ENCODE results near the gene XPO6. TPM values are rescaled to one million over a fixed set of nuclear protein-coding genes. Genes with fewer than 3 reads are reported as not detected.

Gene XPO6
- total and polyA plus RNA-seq, 2 of the 13 experiments (the other 11 are each of a cell fraction or from before 2014, with no cell fraction given), result 109 to 129 TPM

DNA sequence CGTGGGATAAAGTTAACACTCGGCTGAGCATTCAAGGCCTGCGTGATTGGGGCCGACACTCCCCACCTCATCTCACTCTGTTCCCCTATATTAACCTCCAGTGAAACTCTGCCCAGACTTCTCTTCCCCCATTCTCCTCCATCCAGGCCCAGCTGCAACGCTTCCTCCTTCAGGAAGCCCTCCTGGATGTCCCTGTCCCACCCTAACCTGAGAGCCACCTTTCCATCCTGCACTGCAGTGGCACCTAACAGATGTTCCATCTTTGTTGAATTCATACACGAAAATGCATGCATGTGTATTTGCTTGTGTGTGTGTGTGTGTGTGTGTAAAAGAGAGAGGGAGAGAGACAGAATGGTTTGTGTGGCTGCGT lies 48.0 kb upstream of the XPO6 start:
- POLR2A ChIA-PET, result no interaction called here

More for the DNA sequence above, 48.0 kb upstream of the XPO6 start:
- Histone ChIP-seq H3K4me2 (ENCODE audit: low read depth, low read length) (no peak overlapping the region), H4K20me1 (ENCODE audit: insufficient read depth, low read length) (no peaks in the 10 kb centered on the region), H3K27ac (ENCODE audit: extremely low read length, insufficient read depth, low read length) (no peak overlapping the region), H3K27me3 (ENCODE audit: control insufficient read depth in 1 of 2, insufficient read depth in 2 of 2, low read length in 2 of 2) (peaks cover 8 to 53% of the 10 kb centered on the region in 2 experiments; a peak in 4 of 5 replicates), H3K9me3 (ENCODE audit: low read length) (no peaks in the 10 kb centered on the region), H3K4me1 (ENCODE audit: insufficient read depth, low read length) (0 out of 2 replicates have a peak, but pooled peaks cover 3% of the 10 kb centered on the region), H3K36me3 (replicated peaks in 1 of 2; ENCODE audit: control insufficient read depth in 1 of 2, insufficient read depth in 2 of 2, low read length in 2 of 2) (no peaks in the 10 kb centered on the region), H3K9ac (ENCODE audit: insufficient read depth, low read depth, low read length) (no peak overlapping the region), H2AFZ (ENCODE audit: low read length) (no peak overlapping the region), H3K79me2 (ENCODE audit: insufficient read depth, low read length) (no peaks in the 10 kb centered on the region), H3K4me3 (replicated peaks in 1 of 3; ENCODE audit: insufficient read depth in 1 of 3, low read depth in 2 of 3, low read length in 3 of 3) (no peak overlapping the region)
- TF ChIP-seq NFE2L1 (CRISPR knock-in tag; IDR thresholded peaks at IDR 0.05; ENCODE audit: borderline replicate concordance) (no peak), PCBP2 (optimal IDR thresholded peaks at IDR 0.05; ENCODE audit: low read depth, low read length, poor library complexity, severe bottlenecking) (no peak), GABPA (IDR thresholded peaks at IDR 0.05; ENCODE audit: low read depth, low read length) (no peak), GABPA (CRISPR knock-in tag; IDR thresholded peaks at IDR 0.05; ENCODE audit: low read depth) (no peak), ZNF746 (CRISPR knock-in tag; IDR thresholded peaks at IDR 0.05) (no peak), TEAD3 (CRISPR knock-in tag; optimal IDR thresholded peaks at IDR 0.05; ENCODE audit: borderline replicate concordance) (no peak), ZNF546 (CRISPR knock-in tag; conservative IDR thresholded peaks at IDR 0.05) (no peak), SMARCC2 (IDR thresholded peaks at IDR 0.05) (no peak), ARNTL (CRISPR knock-in tag; IDR thresholded peaks at IDR 0.05) (no peak), MEIS2 (CRISPR knock-in tag; IDR thresholded peaks at IDR 0.05) (no peak), SRSF4 (IDR thresholded peaks at IDR 0.05; ENCODE audit: low read depth, low read length, poor library complexity, severe bottlenecking) (no peak), NPAS2 (CRISPR knock-in tag; IDR thresholded peaks at IDR 0.05; ENCODE audit: borderline replicate concordance) (no peak), MED1 (CRISPR knock-in tag; IDR thresholded peaks at IDR 0.05) (no peak)
- TF ChIP-seq, protein P1, sequence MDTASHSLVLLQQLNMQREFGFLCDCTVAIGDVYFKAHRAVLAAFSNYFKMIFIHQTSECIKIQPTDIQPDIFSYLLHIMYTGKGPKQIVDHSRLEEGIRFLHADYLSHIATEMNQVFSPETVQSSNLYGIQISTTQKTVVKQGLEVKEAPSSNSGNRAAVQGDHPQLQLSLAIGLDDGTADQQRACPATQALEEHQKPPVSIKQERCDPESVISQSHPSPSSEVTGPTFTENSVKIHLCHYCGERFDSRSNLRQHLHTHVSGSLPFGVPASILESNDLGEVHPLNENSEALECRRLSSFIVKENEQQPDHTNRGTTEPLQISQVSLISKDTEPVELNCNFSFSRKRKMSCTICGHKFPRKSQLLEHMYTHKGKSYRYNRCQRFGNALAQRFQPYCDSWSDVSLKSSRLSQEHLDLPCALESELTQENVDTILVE (CRISPR knock-in tag; IDR thresholded peaks at IDR 0.05), result no peak
- TF ChIP-seq, protein P2, sequence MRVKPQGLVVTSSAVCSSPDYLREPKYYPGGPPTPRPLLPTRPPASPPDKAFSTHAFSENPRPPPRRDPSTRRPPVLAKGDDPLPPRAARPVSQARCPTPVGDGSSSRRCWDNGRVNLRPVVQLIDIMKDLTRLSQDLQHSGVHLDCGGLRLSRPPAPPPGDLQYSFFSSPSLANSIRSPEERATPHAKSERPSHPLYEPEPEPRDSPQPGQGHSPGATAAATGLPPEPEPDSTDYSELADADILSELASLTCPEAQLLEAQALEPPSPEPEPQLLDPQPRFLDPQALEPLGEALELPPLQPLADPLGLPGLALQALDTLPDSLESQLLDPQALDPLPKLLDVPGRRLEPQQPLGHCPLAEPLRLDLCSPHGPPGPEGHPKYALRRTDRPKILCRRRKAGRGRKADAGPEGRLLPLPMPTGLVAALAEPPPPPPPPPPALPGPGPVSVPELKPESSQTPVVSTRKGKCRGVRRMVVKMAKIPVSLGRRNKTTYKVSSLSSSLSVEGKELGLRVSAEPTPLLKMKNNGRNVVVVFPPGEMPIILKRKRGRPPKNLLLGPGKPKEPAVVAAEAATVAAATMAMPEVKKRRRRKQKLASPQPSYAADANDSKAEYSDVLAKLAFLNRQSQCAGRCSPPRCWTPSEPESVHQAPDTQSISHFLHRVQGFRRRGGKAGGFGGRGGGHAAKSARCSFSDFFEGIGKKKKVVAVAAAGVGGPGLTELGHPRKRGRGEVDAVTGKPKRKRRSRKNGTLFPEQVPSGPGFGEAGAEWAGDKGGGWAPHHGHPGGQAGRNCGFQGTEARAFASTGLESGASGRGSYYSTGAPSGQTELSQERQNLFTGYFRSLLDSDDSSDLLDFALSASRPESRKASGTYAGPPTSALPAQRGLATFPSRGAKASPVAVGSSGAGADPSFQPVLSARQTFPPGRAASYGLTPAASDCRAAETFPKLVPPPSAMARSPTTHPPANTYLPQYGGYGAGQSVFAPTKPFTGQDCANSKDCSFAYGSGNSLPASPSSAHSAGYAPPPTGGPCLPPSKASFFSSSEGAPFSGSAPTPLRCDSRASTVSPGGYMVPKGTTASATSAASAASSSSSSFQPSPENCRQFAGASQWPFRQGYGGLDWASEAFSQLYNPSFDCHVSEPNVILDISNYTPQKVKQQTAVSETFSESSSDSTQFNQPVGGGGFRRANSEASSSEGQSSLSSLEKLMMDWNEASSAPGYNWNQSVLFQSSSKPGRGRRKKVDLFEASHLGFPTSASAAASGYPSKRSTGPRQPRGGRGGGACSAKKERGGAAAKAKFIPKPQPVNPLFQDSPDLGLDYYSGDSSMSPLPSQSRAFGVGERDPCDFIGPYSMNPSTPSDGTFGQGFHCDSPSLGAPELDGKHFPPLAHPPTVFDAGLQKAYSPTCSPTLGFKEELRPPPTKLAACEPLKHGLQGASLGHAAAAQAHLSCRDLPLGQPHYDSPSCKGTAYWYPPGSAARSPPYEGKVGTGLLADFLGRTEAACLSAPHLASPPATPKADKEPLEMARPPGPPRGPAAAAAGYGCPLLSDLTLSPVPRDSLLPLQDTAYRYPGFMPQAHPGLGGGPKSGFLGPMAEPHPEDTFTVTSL (CRISPR knock-in tag; IDR thresholded peaks at IDR 0.05; ENCODE audit: borderline replicate concordance), result no peak
- TF ChIP-seq, protein P3, sequence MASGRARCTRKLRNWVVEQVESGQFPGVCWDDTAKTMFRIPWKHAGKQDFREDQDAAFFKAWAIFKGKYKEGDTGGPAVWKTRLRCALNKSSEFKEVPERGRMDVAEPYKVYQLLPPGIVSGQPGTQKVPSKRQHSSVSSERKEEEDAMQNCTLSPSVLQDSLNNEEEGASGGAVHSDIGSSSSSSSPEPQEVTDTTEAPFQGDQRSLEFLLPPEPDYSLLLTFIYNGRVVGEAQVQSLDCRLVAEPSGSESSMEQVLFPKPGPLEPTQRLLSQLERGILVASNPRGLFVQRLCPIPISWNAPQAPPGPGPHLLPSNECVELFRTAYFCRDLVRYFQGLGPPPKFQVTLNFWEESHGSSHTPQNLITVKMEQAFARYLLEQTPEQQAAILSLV (CRISPR knock-in tag; IDR thresholded peaks at IDR 0.05; ENCODE audit: borderline replicate concordance), result no peak
- DNase-seq (ENCODE audit: low spot score), result no peak
- FAIRE-seq, result no peak
- in situ Hi-C loops (cut with HindIII; ENCODE audit: extremely low pct_ligation_motif_present, low pct_unique_long_range_greater_than_20kb) (loop anchor here (10.0 kb wide), 1 partner anchor 55 kb away; no protein-coding TSS in a partner anchor), intact Hi-C loops (cut with micrococcal nuclease; ENCODE audit: unreplicated experiment) (no loop called here)
- ATAC-seq, result no peak
- CTCF ChIA-PET (ENCODE audit: low intra/inter-chr PET ratio, low total read pairs), result no interaction called here
- WGBS (ENCODE audit: low lambda C conversion rate), result 34% methylated on average over 7 of the region's 7 CpGs
- BruUV-seq (replicated peaks), result no TSS peak
